H1 (cell line): ENCODE measurements around the gene XIAP. TPM values are rescaled to one million over a fixed set of nuclear protein-coding genes. Genes with fewer than 3 reads are reported as not detected.

Experiments
- CTCF ChIA-PET: fragments of 300-600 bp; sonication (Branson Sonifier 250); formaldehyde crosslinking; loops from one replicate; lab custom pipeline; 2021; ENCODE audit not compliant: partially characterized antibody; lab: Charles Lee
- POLR2A ChIA-PET: fragments of 300-600 bp; sonication (Branson Sonifier 250); formaldehyde crosslinking; loops from one replicate; lab custom pipeline; 2021; ENCODE audit warnings: inconsistent platforms; ENCODE audit not compliant: partially characterized antibody; lab: Charles Lee
- DNase-seq, 2 experiments: peaks; one replicate each; pipeline versions ENCODE4 v3.0.0 to v3.0.0-alpha.2; 2010 to 2022; ENCODE audit warnings: low spot score in 2 of 2, low read depth in 1 of 2, mixed read lengths in 1 of 2
- FAIRE-seq: peaks from 2 replicates; lab custom pipeline; 2011; peaks lifted over from hg19 to GRCh38; lab: Jason Lieb, UNC
- H2AFZ ChIP-seq: 2 replicates; pipeline ENCODE4 v1.8.1; 2012; ENCODE audit warnings: low read length, inconsistent platforms
- H2AK5ac ChIP-seq: 2 replicates; pipeline ENCODE4 v1.6.1; 2013; ENCODE audit warnings: low read depth, low read length
- H2BK120ac ChIP-seq: replicated peaks from 2 replicates; pipeline ENCODE3; 2013; ENCODE audit warnings: low read depth, low read length, inconsistent platforms
- H2BK12ac ChIP-seq: 2 replicates; pipeline ENCODE4 v1.6.1; 2013; ENCODE audit warnings: low read depth, low read length
- H2BK15ac ChIP-seq: 2 replicates; pipeline ENCODE4 v1.6.1; 2013; ENCODE audit warnings: low read length
- H2BK20ac ChIP-seq: 2 replicates; pipeline ENCODE4 v1.6.1; 2013; ENCODE audit warnings: low read length
- H2BK5ac ChIP-seq: 2 replicates; pipeline ENCODE4 v1.6.1; 2013; ENCODE audit warnings: low read depth, low read length
- H3K14ac ChIP-seq: 2 replicates; pipeline ENCODE4 v1.6.1; 2013; ENCODE audit warnings: inconsistent platforms; ENCODE audit not compliant: insufficient read length
- H3K18ac ChIP-seq: 2 replicates; pipeline ENCODE4 v1.6.1; 2013; ENCODE audit warnings: low read length; ENCODE audit errors: extremely low read depth
- H3K23ac ChIP-seq: 2 replicates; pipeline ENCODE4 v1.6.1; 2013; ENCODE audit warnings: inconsistent platforms; ENCODE audit not compliant: insufficient read length
- H3K23me2 ChIP-seq: 2 replicates; pipeline ENCODE4 v1.6.1; 2013; ENCODE audit warnings: low read depth, low read length
- H3K27ac ChIP-seq: 2 replicates; pipeline ENCODE4 v1.6.1; 2011; ENCODE audit warnings: low read depth, low read length, inconsistent platforms
- H3K27me3 ChIP-seq, 4 experiments: replicated peaks in 1 of 4; 1 replicate in 1 of 4; 2 replicates in 3 of 4; pipeline versions ENCODE4 v1.6.1 to v1.8.1; 2011 to 2013; ENCODE audit warnings: low read length in 3 of 4, mild to moderate bottlenecking in 3 of 4, inconsistent platforms in 2 of 4, mixed read lengths in 2 of 4, moderate library complexity in 1 of 4; ENCODE audit not compliant: control insufficient read depth in 3 of 4, insufficient read depth in 3 of 4; ENCODE audit errors: extremely low read depth in 1 of 4
- H3K36me3 ChIP-seq, 4 experiments: 2 replicates each; pipeline versions ENCODE4 v1.6.1 to v1.8.1; 2011 to 2013; ENCODE audit warnings: mild to moderate bottlenecking in 4 of 4, low read length in 3 of 4, moderate library complexity in 2 of 4, control low read depth in 1 of 4, inconsistent platforms in 1 of 4; ENCODE audit not compliant: insufficient read depth in 4 of 4, control insufficient read depth in 2 of 4
- H3K4ac ChIP-seq: replicated peaks from 2 replicates; pipeline ENCODE3; 2013; ENCODE audit warnings: low read length, low read depth, mixed read lengths, inconsistent platforms; ENCODE audit not compliant: insufficient read length
- H3K4me1 ChIP-seq, 4 experiments: replicated peaks in 1 of 4; 1 replicate in 1 of 4; 2 replicates in 3 of 4; pipeline versions ENCODE4 v1.6.1 to v1.8.1; 2011 to 2013; ENCODE audit warnings: low read length in 3 of 4, inconsistent platforms in 2 of 4, mixed read lengths in 1 of 4; ENCODE audit not compliant: insufficient read depth in 4 of 4, control insufficient read depth in 3 of 4
- H3K4me2 ChIP-seq, 2 experiments: 2 replicates each; pipeline versions ENCODE4 v1.6.1 to v1.8.1; 2011 to 2013; ENCODE audit warnings: low read depth in 2 of 2, low read length in 2 of 2, control low read depth in 1 of 2, inconsistent platforms in 1 of 2, mild to moderate bottlenecking in 1 of 2; ENCODE audit not compliant: insufficient read depth in 1 of 2
- H3K4me3 ChIP-seq, 4 experiments: fragments of 200-600, 300-600 bp in 1 of 4; sonication (generic), shearing (Covaris generic), sonication (Bioruptor Twin) in 1 of 4; 2 replicates each; pipeline versions ENCODE4 v1.5.1 to v1.8.1; 2011 to 2016; ENCODE audit warnings: low read length in 4 of 4, low read depth in 3 of 4, control low read depth in 2 of 4, inconsistent platforms in 2 of 4, mild to moderate bottlenecking in 2 of 4, mixed read lengths in 1 of 4, moderate library complexity in 1 of 4; ENCODE audit not compliant: insufficient read depth in 2 of 4; ENCODE audit errors: extremely low read depth in 1 of 4
- H3K56ac ChIP-seq: replicated peaks from 2 replicates; pipeline ENCODE3; 2013; ENCODE audit warnings: low read depth, mild to moderate bottlenecking, mixed read lengths, low read length, inconsistent platforms; ENCODE audit not compliant: insufficient read length
- H3K79me1 ChIP-seq: 2 replicates; pipeline ENCODE4 v1.6.1; 2013; ENCODE audit warnings: low read depth, low read length, control low read depth
- H3K79me2 ChIP-seq, 2 experiments: 2 replicates each; pipeline versions ENCODE4 v1.6.1 to v1.8.1; 2012 to 2013; ENCODE audit warnings: low read length in 2 of 2, mild to moderate bottlenecking in 2 of 2, inconsistent platforms in 1 of 2; ENCODE audit not compliant: insufficient read depth in 2 of 2, control insufficient read depth in 1 of 2
- H3K9ac ChIP-seq, 4 experiments: replicated peaks in 1 of 4; 1 replicate in 1 of 4; 2 replicates in 3 of 4; pipeline versions ENCODE4 v1.6.1 to v1.8.1; 2011 to 2013; ENCODE audit warnings: low read depth in 3 of 4, low read length in 3 of 4, control low read depth in 2 of 4, mild to moderate bottlenecking in 2 of 4, moderate library complexity in 2 of 4, inconsistent platforms in 1 of 4; ENCODE audit errors: extremely low read depth in 1 of 4
- H3K9me3 ChIP-seq, 2 experiments: 2 replicates each; pipeline versions ENCODE4 v1.6.1 to v1.8.1; 2012 to 2013; ENCODE audit warnings: mild to moderate bottlenecking in 2 of 2, moderate library complexity in 2 of 2, control low read depth in 1 of 2, inconsistent platforms in 1 of 2, low read depth in 1 of 2, low read length in 1 of 2, mixed read lengths in 1 of 2; ENCODE audit not compliant: insufficient read depth in 2 of 2
- H4K20me1 ChIP-seq, 2 experiments: replicated peaks in 1 of 2; 2 replicates each; pipeline versions ENCODE3 to v1.8.1; 2011 to 2013; ENCODE audit warnings: inconsistent platforms in 2 of 2, low read length in 2 of 2, mild to moderate bottlenecking in 1 of 2; ENCODE audit not compliant: insufficient read depth in 2 of 2, control insufficient read depth in 1 of 2
- H4K5ac ChIP-seq: 2 replicates; pipeline ENCODE4 v1.6.1; 2013; ENCODE audit warnings: low read length, low read depth, mixed read lengths, inconsistent platforms; ENCODE audit not compliant: insufficient read length
- H4K8ac ChIP-seq: 2 replicates; pipeline ENCODE4 v1.8.0; 2013; ENCODE audit warnings: mild to moderate bottlenecking, moderate library complexity, low read length, inconsistent platforms; ENCODE audit not compliant: insufficient read depth; ENCODE audit errors: extremely low read depth
- H4K91ac ChIP-seq: replicated peaks from 2 replicates; pipeline ENCODE3; 2013; ENCODE audit warnings: low read length, mixed read lengths, inconsistent platforms; ENCODE audit not compliant: insufficient read length
- CBX8 ChIP-seq: fragments of 300-800, 300-1000 bp; sonication (generic); IDR thresholded peaks from 2 replicates; pipeline ENCODE4 v1.7.1; 2016; ENCODE audit warnings: low read depth, low read length, borderline replicate concordance
- CHD1 ChIP-seq: IDR thresholded peaks from 2 replicates; pipeline ENCODE4 v1.6.1; 2012; ENCODE audit warnings: low read depth, low read length, improper control_type of control experiment
- E2F6 ChIP-seq: IDR thresholded peaks from 2 replicates; pipeline ENCODE4 v1.6.1; 2012; ENCODE audit warnings: inconsistent platforms
- FOSL1 ChIP-seq: IDR thresholded peaks from 2 replicates; pipeline ENCODE4 v1.6.1; 2011; ENCODE audit warnings: mild to moderate bottlenecking, low read depth, low read length, moderate library complexity; ENCODE audit not compliant: insufficient read depth
- HDAC2 ChIP-seq, 2 experiments: fragments of 300-600 bp in 1 of 2; sonication (generic) in 1 of 2; IDR thresholded peaks; 2 replicates each; pipeline ENCODE4 v1.6.1; 2011 to 2012; ENCODE audit warnings: low read depth in 2 of 2, low read length in 2 of 2, mild to moderate bottlenecking in 2 of 2, moderate library complexity in 2 of 2, borderline replicate concordance in 1 of 2, inconsistent platforms in 1 of 2
- KDM4A ChIP-seq: IDR thresholded peaks from one replicate; pipeline ENCODE4 v1.7.1; 2012; ENCODE audit warnings: low read depth, mild to moderate bottlenecking, moderate library complexity, low read length, inconsistent platforms; ENCODE audit not compliant: severe bottlenecking
- PHF8 ChIP-seq: fragments of 200-600 bp; sonication (generic); conservative IDR thresholded peaks from 2 replicates; pipeline ENCODE4 v1.7.1; 2012; ENCODE audit warnings: low read depth, mild to moderate bottlenecking, inconsistent platforms, low read length, moderate library complexity
- RAD21 ChIP-seq, 2 experiments: IDR thresholded peaks in 1 of 2; conservative IDR thresholded peaks in 1 of 2; 2 replicates each; pipeline ENCODE4 v1.6.1; 2011; ENCODE audit warnings: low read depth in 2 of 2, low read length in 2 of 2, improper control_type of control experiment in 1 of 2, inconsistent platforms in 1 of 2, mild to moderate bottlenecking in 1 of 2, moderate library complexity in 1 of 2
- SP2 ChIP-seq: IDR thresholded peaks from 2 replicates; pipeline ENCODE4 v1.6.1; 2012; ENCODE audit warnings: mild to moderate bottlenecking, low read length, inconsistent platforms
- ZNF274 ChIP-seq: IDR thresholded peaks from 2 replicates; pipeline ENCODE4 v1.7.0; 2012; ENCODE audit warnings: low read length, borderline replicate concordance; ENCODE audit errors: extremely low read depth
- WGBS, 2 experiments: shearing (Covaris generic) in 1 of 2; methylation state at CpG; one replicate each; pipeline versions ENCODE4 v1.1.6 to v1.1.7; 2013 to 2015; ENCODE audit warnings: low lambda C conversion rate in 2 of 2, mixed read lengths in 2 of 2, inconsistent platforms in 1 of 2, low coverage in 1 of 2, missing lambda C conversion rate in 1 of 2; ENCODE audit not compliant: insufficient replicate concordance in 2 of 2, insufficient coverage in 1 of 2, insufficient read length in 1 of 2; ENCODE audit errors: extremely low coverage in 1 of 2, missing lambda C conversion rate in 1 of 2; 5-methylcytosine and 5-hydroxymethylcytosine counted together
- polyA plus RNA-seq, 7 experiments: library from polyadenylated mRNA; depleted of rRNA in 3 of 7; stranded (reverse) in 5 of 7; unstranded in 2 of 7; fragments of >200 nt in 5 of 7; fragments of 200-250 nt in 2 of 7; gene quantifications; 1 replicate in 5 of 7; 2 replicates in 1 of 7; 4 replicates in 1 of 7; pipeline versions ENCODE4 v1.2.1 to v1.2.3, GENCODE V29; 2011 to 2013; ENCODE audit warnings: missing spikeins in 2 of 7, mixed read lengths in 2 of 7
- total RNA-seq: library from RNA; stranded (reverse); fragmentation: NEBNext Ultra II Directional; extraction: Animal tissue kit (Norgen Biotek cat#: 25700); gene quantifications from 2 replicates; pipeline ENCODE4 v1.2.1, GENCODE V29; 2021

The XIAP gene
- total and polyA plus RNA-seq, 2 of the 8 experiments (the other 6 are each of a cell fraction or from before 2014, with no cell fraction given): 5.9 to 44.7 TPM

DNA sequence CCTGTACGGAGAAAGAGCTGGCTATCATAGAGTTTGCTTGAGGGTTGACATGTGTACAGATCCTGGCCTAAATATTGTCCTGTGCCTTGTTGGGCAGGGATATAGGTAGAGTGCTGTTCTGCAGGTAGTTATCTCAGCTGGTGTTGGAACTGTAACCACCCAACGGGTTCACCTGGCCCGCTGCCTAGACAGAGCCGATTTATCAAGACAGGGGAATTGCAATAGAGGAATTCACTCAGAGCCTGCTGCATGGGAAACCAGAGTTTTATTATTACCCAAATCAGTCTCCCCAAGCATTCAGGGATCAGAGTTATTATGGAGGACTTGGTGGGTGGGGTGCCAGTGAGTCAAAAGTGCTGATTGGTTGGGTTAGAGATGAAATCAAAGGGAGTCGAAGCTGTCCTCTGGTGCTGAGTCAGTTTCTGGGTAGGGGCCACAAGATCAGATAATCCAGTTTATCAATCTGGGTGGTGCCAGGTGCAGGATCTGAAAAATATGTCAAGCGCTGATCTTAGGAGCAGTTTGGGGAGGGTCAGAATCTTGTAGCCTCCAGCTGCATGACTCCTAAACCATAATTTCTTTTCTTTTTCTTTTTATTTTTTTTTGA is 42.5 kb upstream of the XIAP start:
- no peak for FAIRE-seq
- 81% methylated on average over 5 of the region's 6 CpGs; no CpG with 5 or more reads in 1 of the 2 experiments for WGBS, 2 experiments
- no peak for TF ChIP-seq CHD1
- no peak for TF ChIP-seq CBX8
- no peak for TF ChIP-seq FOSL1
- no peak for TF ChIP-seq KDM4A
- no peak for TF ChIP-seq RAD21 (IDR thresholded peaks at IDR 0.05 in 1 of 2, conservative IDR thresholded peaks at IDR 0.05 in 1 of 2; ENCODE audit: low read depth in 2 of 2, low read length in 2 of 2)
- no peak for TF ChIP-seq E2F6
- no peak for TF ChIP-seq ZNF274
- TF ChIP-seq SP2: no peak
- no peak for TF ChIP-seq HDAC2 (IDR thresholded peaks at IDR 0.05; ENCODE audit: borderline replicate concordance in 1 of 2, low read depth in 2 of 2, low read length in 2 of 2)
- no peak for TF ChIP-seq PHF8
- TF ChIP-seq, all 59 proteins: peak for 0
- ChIA-PET CTCF (no interaction called here), POLR2A (no interaction called here)
- Histone ChIP-seq H2BK20ac (no peak overlapping the region), H3K23ac (no peak overlapping the region), H4K8ac (no peak overlapping the region), H3K56ac (no peak overlapping the region), H3K18ac (no peak overlapping the region), H3K27me3 (no peaks in the 10 kb centered on the region), H2AK5ac (no peak overlapping the region), H4K5ac (no peak overlapping the region), H2BK12ac (no peak overlapping the region), H3K23me2 (no peaks in the 10 kb centered on the region), H3K4ac (no peak overlapping the region), H4K91ac (no peak overlapping the region), H3K79me2 (no peaks in the 10 kb centered on the region), H2BK120ac (no peak overlapping the region), H3K9ac (no peak overlapping the region), H3K9me3 (no peaks in the 10 kb centered on the region), H3K36me3 (no peaks in the 10 kb centered on the region), H2BK5ac (no peak overlapping the region), H3K4me2 (no peak overlapping the region), H4K20me1 (no peaks in the 10 kb centered on the region), H3K4me1 (no peaks in the 10 kb centered on the region), H2AFZ (no peak overlapping the region), H2BK15ac (no peak overlapping the region), H3K79me1 (no peaks in the 10 kb centered on the region), H3K14ac (no peak overlapping the region), H3K27ac (no peak overlapping the region), H3K4me3 (no peak overlapping the region)
- no peak for DNase-seq
